PC-3 (cell line): ENCODE data around the gene GIMD1. TPM values are rescaled to one million over a fixed set of nuclear protein-coding genes. Genes with fewer than 3 reads are reported as not detected.
"Not testable (repeated sequence)": the region's sequence is repeated elsewhere in the genome, so short reads cannot be mapped to it uniquely, and the experiment has no call there.

Experiments
- ATAC-seq: fragments of 200-7000 bp; cut with Tn5 transposase; 2 replicates; pipeline ENCODE4 v1.9.1; 2020; ENCODE audit warnings: mild to moderate bottlenecking, moderate library complexity
- BruUV-seq: library from RNA; stranded (reverse); fragments of 400-500 nt; replicated peaks from 2 replicates; lab custom pipeline; 2021; lab: Mats Ljungman, UMichigan
- CTCF ChIA-PET: fragments of 300-600 bp; sonication (Branson Sonifier 250); formaldehyde crosslinking; loops from one replicate; lab custom pipeline; 2022; ENCODE audit warnings: antibody characterized with exemption; lab: Charles Lee
- POLR2A ChIA-PET: fragments of 300-600 bp; sonication (Branson Sonifier 250); formaldehyde crosslinking; loops from one replicate; lab custom pipeline; 2022; ENCODE audit warnings: antibody characterized with exemption; ENCODE audit not compliant: unreplicated experiment; lab: Charles Lee
- DNase-seq: peaks from one replicate; pipeline ENCODE4 v3.0.0-alpha.2; 2015
- H2AFZ ChIP-seq: fragments of 300-600 bp; sonication (generic); 2 replicates; pipeline ENCODE4 v1.6.0; 2016; ENCODE audit warnings: antibody characterized with exemption, low read length
- H3F3A ChIP-seq: fragments of 300-600 bp; sonication (generic); one replicate; pipeline ENCODE4 v1.6.0; 2017; ENCODE audit warnings: antibody characterized with exemption, low read length, control low read depth, mild to moderate bottlenecking; ENCODE audit not compliant: unreplicated experiment
- H3K27ac ChIP-seq: fragments of 300-600 bp; sonication (generic); 2 replicates; pipeline ENCODE4 v1.5.1; 2016; ENCODE audit warnings: mild to moderate bottlenecking, low read length
- H3K27me3 ChIP-seq: fragments of 300-600 bp; sonication (generic); 2 replicates; pipeline ENCODE4 v1.6.1; 2016; ENCODE audit warnings: low read length, mixed read lengths
- H3K36me3 ChIP-seq: fragments of 300-600 bp; sonication (generic); 2 replicates; pipeline ENCODE4 v1.6.1; 2016; ENCODE audit warnings: low read depth, mixed run types, low read length, mixed read lengths
- H3K4me1 ChIP-seq: fragments of 300-600 bp; sonication (generic); 2 replicates; pipeline ENCODE4 v1.5.1; 2016; ENCODE audit warnings: low read length; ENCODE audit not compliant: insufficient read depth
- H3K4me2 ChIP-seq: fragments of 300-600 bp; sonication (generic); 2 replicates; pipeline ENCODE4 v1.6.0; 2016; ENCODE audit warnings: low read length
- H3K4me3 ChIP-seq: fragments of 300-600 bp; sonication (generic); 2 replicates; pipeline ENCODE4 v1.5.1; 2016; ENCODE audit warnings: mild to moderate bottlenecking, low read length, mixed read lengths
- H3K79me2 ChIP-seq: fragments of 300-600 bp; sonication (generic); 2 replicates; pipeline ENCODE4 v1.6.1; 2017; ENCODE audit warnings: low read length, mixed read lengths
- H3K9ac ChIP-seq: fragments of 300-600 bp; sonication (generic); 2 replicates; pipeline ENCODE4 v1.6.0; 2016; ENCODE audit warnings: mild to moderate bottlenecking, low read length
- H3K9me2 ChIP-seq: fragments of 300-600 bp; sonication (generic); replicated peaks from 2 replicates; pipeline ENCODE4 v1.6.1; 2016; ENCODE audit warnings: mixed run types, low read length, mixed read lengths
- H3K9me3 ChIP-seq: fragments of 300-600 bp; sonication (generic); 2 replicates; pipeline ENCODE4 v1.6.1; 2016; ENCODE audit warnings: low read length, mixed read lengths
- H4K20me1 ChIP-seq: fragments of 300-600 bp; sonication (generic); 2 replicates; pipeline ENCODE4 v1.6.1; 2016; ENCODE audit warnings: low read length, mixed read lengths
- EZH2 ChIP-seq: fragments of 300-600 bp; sonication (generic); IDR thresholded peaks from one replicate; pipeline ENCODE4 v1.6.1; 2017; ENCODE audit warnings: antibody characterized with exemption, mild to moderate bottlenecking, low read length; ENCODE audit not compliant: unreplicated experiment
- EZH2phosphoT487 ChIP-seq: fragments of 300-600 bp; sonication (generic); IDR thresholded peaks from 2 replicates; pipeline ENCODE4 v1.6.1; 2018; ENCODE audit warnings: mild to moderate bottlenecking, antibody characterized with exemption, low read length, borderline replicate concordance
- intact Hi-C: fragments of 100-400 bp; cut with micrococcal nuclease; formaldehyde crosslinking; loops from 2 replicates; pipeline ENCODE4 v1.9.0; 2023
- total RNA-seq: library from RNA; depleted of rRNA; stranded (reverse); fragments of >200 nt; gene quantifications from 2 replicates; pipeline ENCODE4 v1.2.3, GENCODE V29; 2014
- TF ChIP-seq, protein P1 (sequence below): fragments of 300-600 bp; sonication (generic); conservative IDR thresholded peaks from 2 replicates; pipeline ENCODE4 v1.5.1; 2017; ENCODE audit warnings: antibody characterized with exemption, low read depth, mild to moderate bottlenecking, low read length

The GIMD1 gene
- total RNA-seq, 1 experiment from 2014 or later: 0.22 TPM

DNA sequence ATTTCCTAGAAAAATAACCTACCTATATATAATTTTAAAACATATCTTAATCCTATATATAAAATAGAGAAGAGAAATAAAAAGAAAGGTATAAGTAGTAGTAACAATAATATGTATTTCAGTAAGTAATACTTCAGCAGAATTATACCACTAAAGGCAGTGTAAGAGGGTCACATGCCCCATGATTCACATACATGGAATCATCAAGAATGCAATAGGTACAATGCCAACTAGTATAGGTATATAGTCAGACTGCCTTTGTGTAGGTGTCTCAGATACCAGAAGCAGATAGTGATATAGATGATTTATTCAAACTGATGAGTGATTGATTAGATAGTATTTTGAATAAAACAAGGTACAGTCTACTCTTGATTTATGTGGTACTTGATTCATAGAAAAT, 42.8 kb downstream of the GIMD1 start:
- peaks cover 3% of the 10 kb centered on the region for H3F3A ChIP-seq
- H3K4me1 ChIP-seq: no peaks in the 10 kb centered on the region
- no peak overlapping the region for H2AFZ ChIP-seq
- intact Hi-C loops: no loop called here
- H3K27ac ChIP-seq: no peak overlapping the region
- TF ChIP-seq, protein P1, sequence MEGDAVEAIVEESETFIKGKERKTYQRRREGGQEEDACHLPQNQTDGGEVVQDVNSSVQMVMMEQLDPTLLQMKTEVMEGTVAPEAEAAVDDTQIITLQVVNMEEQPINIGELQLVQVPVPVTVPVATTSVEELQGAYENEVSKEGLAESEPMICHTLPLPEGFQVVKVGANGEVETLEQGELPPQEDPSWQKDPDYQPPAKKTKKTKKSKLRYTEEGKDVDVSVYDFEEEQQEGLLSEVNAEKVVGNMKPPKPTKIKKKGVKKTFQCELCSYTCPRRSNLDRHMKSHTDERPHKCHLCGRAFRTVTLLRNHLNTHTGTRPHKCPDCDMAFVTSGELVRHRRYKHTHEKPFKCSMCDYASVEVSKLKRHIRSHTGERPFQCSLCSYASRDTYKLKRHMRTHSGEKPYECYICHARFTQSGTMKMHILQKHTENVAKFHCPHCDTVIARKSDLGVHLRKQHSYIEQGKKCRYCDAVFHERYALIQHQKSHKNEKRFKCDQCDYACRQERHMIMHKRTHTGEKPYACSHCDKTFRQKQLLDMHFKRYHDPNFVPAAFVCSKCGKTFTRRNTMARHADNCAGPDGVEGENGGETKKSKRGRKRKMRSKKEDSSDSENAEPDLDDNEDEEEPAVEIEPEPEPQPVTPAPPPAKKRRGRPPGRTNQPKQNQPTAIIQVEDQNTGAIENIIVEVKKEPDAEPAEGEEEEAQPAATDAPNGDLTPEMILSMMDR: no peak
- TF ChIP-seq EZH2 (no peak), EZH2phosphoT487 (no peak)
- H4K20me1 ChIP-seq: no peaks in the 10 kb centered on the region
- no peak overlapping the region for H3K4me2 ChIP-seq
- no peaks in the 10 kb centered on the region for H3K27me3 ChIP-seq
- ChIA-PET POLR2A (no interaction called here), CTCF (no interaction called here)
- ATAC-seq (no peak), DNase-seq (no peak)
- BruUV-seq: no TSS peak
- no peak overlapping the region for H3K9ac ChIP-seq
- H3K9me2 ChIP-seq: no peaks in the 10 kb centered on the region
- no peaks in the 10 kb centered on the region for H3K9me3 ChIP-seq
- 0 out of 2 replicates have a peak, but pooled peaks cover 16% of the 10 kb centered on the region for H3K79me2 ChIP-seq
- H3K36me3 ChIP-seq: peaks cover 34% of the 10 kb centered on the region
- no peak overlapping the region for H3K4me3 ChIP-seq

DNA sequence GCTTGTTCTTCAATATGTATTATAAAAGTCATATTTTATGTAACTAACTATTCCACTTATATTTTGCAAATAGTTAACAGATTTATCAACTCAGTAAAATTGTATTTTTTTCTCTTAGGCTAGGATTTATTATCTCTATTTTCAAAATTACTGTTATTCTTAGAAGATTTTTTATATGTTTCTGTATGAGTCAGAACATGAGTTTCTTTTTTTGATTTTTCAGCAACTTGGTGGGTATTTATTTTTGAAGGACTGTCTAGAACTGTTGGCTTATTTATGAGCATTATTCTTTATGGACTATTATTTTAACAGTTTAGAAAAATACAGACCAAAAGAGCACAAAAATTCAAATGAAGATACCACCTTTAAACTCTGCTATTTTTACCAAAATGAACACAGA, 45.5 kb downstream of the GIMD1 start:
- peaks cover 9% of the 10 kb centered on the region; the same call in 1 of the 2 replicates for H3K4me1 ChIP-seq
- ChIA-PET CTCF (no interaction called here), POLR2A (no interaction called here)
- no peaks in the 10 kb centered on the region for H4K20me1 ChIP-seq
- H3K9me2 ChIP-seq: no peaks in the 10 kb centered on the region
- H3K4me3 ChIP-seq: no peak overlapping the region
- no peak overlapping the region for H2AFZ ChIP-seq
- H3K79me2 ChIP-seq: peaks cover 42% of the 10 kb centered on the region
- no peak overlapping the region for H3K27ac ChIP-seq
- H3F3A ChIP-seq: peaks cover under 1% of the 10 kb centered on the region
- no TSS peak for BruUV-seq
- TF ChIP-seq EZH2 (no peak), EZH2phosphoT487 (no peak)
- TF ChIP-seq, protein P1: no peak
- ATAC-seq (no peak), DNase-seq (no peak)
- H3K9ac ChIP-seq: no peak overlapping the region
- no peaks in the 10 kb centered on the region for H3K27me3 ChIP-seq
- intact Hi-C loops: no loop called here
- H3K9me3 ChIP-seq: no peaks in the 10 kb centered on the region
- peaks cover 20% of the 10 kb centered on the region for H3K36me3 ChIP-seq
- no peak overlapping the region for H3K4me2 ChIP-seq

DNA sequence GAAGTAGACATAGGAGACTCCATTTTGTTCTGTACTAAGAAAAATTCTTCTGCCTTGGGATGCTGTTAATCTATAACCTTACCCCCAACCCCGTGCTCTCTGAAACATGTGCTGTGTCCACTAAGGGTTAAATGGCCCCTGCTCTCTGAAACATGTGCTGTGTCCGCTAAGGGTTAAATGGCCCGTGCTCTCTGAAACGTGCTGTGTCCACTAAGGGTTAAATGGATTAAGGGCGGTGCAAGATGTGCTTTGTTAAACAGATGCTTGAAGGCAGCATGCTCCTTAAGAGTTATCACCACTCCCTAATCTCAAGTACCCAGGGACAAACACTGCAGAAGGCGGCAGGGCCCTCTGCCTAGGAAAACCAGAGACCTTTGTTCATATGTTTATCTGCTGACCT, 46.8 kb downstream of the GIMD1 start:
- BruUV-seq, H3K4me2 ChIP-seq, H4K20me1 ChIP-seq, H3K9me3 ChIP-seq, ATAC-seq, H3K27ac ChIP-seq, H3F3A ChIP-seq, intact Hi-C loops, H3K27me3 ChIP-seq, POLR2A ChIA-PET, H2AFZ ChIP-seq, H3K9ac ChIP-seq, H3K4me3 ChIP-seq, CTCF ChIA-PET, DNase-seq, H3K36me3 ChIP-seq, H3K9me2 ChIP-seq: not testable (repeated sequence)
- Histone ChIP-seq H3K79me2 (peaks cover 55% of the 10 kb centered on the region), H3K4me1 (peaks cover 19% of the 10 kb centered on the region)

GRCh38 chr4:106321168-106321567, 47.4 kb downstream of the GIMD1 start:
- H3K27me3 ChIP-seq, H3K27ac ChIP-seq, H3K9me2 ChIP-seq, intact Hi-C loops, BruUV-seq, H4K20me1 ChIP-seq, H3K9ac ChIP-seq, H2AFZ ChIP-seq, H3K4me2 ChIP-seq, H3K4me3 ChIP-seq, H3K36me3 ChIP-seq, POLR2A ChIA-PET, H3F3A ChIP-seq, CTCF ChIA-PET, DNase-seq, H3K9me3 ChIP-seq, ATAC-seq: not testable (repeated sequence)
- Histone ChIP-seq H3K4me1 (peaks cover 19% of the 10 kb centered on the region), H3K79me2 (peaks cover 60% of the 10 kb centered on the region)
